Retinal pigment epithelial cell (primary cell): ENCODE results near the gene SYT1.

Experiments used
- DNase-seq: peaks from one replicate; pipeline ENCODE4 v3.0.0-alpha.2; 2010; ENCODE audit warnings: low read depth
- H3K4me3 ChIP-seq: 2 replicates; pipeline ENCODE4 v1.5.1; 2011; ENCODE audit warnings: mild to moderate bottlenecking, low read length, control low read depth, moderate library complexity
- TF ChIP-seq, protein P1 (sequence below): conservative IDR thresholded peaks from 2 replicates; pipeline ENCODE4 v1.5.1; 2011; ENCODE audit warnings: low read depth, low read length, control low read depth, inconsistent platforms

The SYT1 gene

GRCh38 chr12:79358716-79359300 is 494.2 kb downstream of the SYT1 start:
- TF ChIP-seq, protein P1, sequence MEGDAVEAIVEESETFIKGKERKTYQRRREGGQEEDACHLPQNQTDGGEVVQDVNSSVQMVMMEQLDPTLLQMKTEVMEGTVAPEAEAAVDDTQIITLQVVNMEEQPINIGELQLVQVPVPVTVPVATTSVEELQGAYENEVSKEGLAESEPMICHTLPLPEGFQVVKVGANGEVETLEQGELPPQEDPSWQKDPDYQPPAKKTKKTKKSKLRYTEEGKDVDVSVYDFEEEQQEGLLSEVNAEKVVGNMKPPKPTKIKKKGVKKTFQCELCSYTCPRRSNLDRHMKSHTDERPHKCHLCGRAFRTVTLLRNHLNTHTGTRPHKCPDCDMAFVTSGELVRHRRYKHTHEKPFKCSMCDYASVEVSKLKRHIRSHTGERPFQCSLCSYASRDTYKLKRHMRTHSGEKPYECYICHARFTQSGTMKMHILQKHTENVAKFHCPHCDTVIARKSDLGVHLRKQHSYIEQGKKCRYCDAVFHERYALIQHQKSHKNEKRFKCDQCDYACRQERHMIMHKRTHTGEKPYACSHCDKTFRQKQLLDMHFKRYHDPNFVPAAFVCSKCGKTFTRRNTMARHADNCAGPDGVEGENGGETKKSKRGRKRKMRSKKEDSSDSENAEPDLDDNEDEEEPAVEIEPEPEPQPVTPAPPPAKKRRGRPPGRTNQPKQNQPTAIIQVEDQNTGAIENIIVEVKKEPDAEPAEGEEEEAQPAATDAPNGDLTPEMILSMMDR: no peak
- DNase-seq: no peak
- H3K4me3 ChIP-seq: no peak overlapping the region

DNA sequence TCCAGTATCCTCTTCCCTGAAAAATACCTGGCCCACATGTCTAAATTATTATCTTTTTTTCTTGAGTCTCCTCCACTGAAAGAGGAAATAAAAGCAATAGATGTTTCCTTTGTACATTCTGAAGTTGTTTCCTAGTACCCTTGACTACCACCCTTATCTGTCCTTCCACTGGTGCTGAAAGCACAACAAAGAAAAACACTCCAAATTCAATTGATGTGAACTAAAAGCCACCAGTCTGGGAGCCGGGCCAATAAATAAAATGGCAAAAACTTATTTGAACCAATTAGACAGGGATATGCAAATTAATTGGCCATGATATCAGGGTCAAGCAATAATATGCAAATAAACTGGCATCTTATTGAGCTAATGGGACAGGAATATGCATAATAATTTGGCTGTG is 495.7 kb downstream of the SYT1 start:
- no peak overlapping the region for H3K4me3 ChIP-seq
- TF ChIP-seq, protein P1: no peak
- DNase-seq: no peak

GRCh38 chr12:79360936-79361335 is 496.4 kb downstream of the SYT1 start:
- no peak overlapping the region for H3K4me3 ChIP-seq
- DNase-seq: peak; percentile 46
- TF ChIP-seq, protein P1: no peak

DNA sequence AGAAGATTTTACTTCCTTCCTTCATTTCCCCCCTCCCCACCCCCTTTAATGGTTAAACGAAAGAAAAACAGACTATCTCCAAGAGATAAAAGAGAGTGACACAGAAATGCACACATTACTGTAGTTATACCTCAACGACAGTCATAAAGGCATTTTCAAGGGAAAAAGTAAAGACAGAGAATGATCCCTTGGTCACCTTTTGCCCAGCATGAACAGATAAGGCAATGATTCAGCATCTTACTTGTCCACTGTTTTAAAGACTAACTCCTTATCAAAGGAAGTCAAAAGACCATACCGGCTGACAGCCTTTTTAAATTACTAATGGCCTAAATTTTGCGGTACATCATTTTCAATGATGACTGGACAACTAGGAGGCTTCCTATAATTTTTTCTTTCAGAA is 499.6 kb downstream of the SYT1 start:
- DNase-seq: no peak
- H3K4me3 ChIP-seq: no peak overlapping the region
- TF ChIP-seq, protein P1: no peak

DNA sequence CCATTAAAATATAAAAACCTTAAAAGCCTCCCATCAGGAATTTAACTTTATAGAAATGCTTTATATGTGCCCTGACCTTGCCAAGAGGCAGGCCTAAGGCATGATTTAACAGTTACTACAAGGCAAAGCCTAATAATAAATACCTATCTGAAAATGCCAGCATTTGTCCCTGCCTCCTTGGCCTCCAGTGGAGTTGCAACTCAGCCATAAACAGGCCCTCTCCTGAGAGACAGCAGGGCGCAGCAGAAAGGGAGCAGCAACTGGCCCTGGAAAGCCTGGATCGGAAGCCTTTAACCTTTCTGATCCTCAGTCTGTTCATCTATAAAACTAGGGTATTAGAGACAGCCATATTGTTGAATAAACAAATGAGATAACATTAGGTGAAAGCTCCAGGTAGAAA is 501.8 kb downstream of the SYT1 start:
- no peak for DNase-seq
- no peak overlapping the region for H3K4me3 ChIP-seq
- TF ChIP-seq, protein P1: no peak

DNA sequence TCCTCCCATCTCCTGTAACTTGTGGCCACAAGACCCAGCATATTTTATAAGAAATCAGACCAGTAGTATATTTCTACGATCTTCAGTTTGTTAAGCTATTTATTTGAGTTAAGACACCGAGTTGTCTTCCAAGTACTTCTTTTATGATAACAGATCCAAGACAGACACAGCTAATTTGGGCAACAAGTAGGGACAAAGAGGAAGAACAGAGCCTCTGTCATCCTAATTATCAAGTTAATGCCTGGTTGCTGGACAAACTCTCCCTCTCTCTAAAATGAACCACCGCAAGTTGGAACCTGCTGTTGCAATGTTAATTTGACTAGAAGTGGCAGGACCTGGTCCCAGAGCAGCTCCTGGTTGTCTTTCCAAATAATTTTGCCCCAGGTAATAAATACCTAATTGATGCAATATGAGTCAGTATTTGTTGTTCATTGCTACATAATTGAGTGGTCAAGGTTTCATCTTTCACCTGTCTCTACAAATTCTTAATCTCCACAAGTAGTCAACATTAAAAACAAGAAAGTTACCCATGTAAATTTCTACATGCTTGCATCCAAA is 502.5 kb downstream of the SYT1 start:
- TF ChIP-seq, protein P1: no peak
- no peak overlapping the region for H3K4me3 ChIP-seq
- no peak for DNase-seq

DNA sequence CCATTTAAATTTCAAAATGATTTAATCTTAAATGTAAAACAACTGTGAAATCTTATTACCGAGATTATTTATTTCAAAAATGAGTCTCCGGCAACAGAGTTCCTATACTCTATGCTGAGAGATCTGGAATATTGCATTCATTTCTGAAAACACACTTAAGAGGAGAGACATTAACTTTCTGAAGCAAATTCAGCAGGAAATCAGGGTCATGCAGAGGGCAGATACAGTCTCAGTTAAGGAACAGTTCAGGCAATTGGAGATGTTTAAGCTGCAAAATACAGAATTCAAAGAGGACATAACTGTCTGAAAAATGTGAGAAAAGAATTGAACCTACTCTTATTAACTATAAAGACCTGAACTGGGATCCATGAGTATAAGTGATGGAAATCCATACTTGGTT is 505.4 kb downstream of the SYT1 start:
- no peak for DNase-seq
- no peak overlapping the region for H3K4me3 ChIP-seq
- TF ChIP-seq, protein P1: no peak
